Mesenchymal stem cell (in vitro differentiated cells and primary cell): Measurements from ENCODE around the gene FAM114A2.
"Not testable (repeated sequence)": the region's sequence is repeated elsewhere in the genome, so short reads cannot be mapped to it uniquely, and the experiment has no call there.

ENCODE experiments used
- DNase-seq: peaks from one replicate; pipeline ENCODE4 v3.0.0-alpha.2; 2013
- H2AFZ ChIP-seq: one replicate; pipeline ENCODE4 v1.6.1; 2013; ENCODE audit warnings: low read depth, mild to moderate bottlenecking, control low read depth, inconsistent platforms, low read length, moderate library complexity
- H2AK5ac ChIP-seq: 2 replicates; pipeline ENCODE4 v1.6.1; 2013; ENCODE audit warnings: low read length, moderate library complexity, mild to moderate bottlenecking, inconsistent platforms; ENCODE audit not compliant: severe bottlenecking
- H2BK120ac ChIP-seq: one replicate; pipeline ENCODE4 v1.6.1; 2013; ENCODE audit warnings: low read depth, mild to moderate bottlenecking, inconsistent platforms, low read length, moderate library complexity
- H2BK12ac ChIP-seq, 2 experiments: one replicate each; pipeline ENCODE4 v1.6.1; 2013; ENCODE audit warnings: inconsistent platforms in 2 of 2, low read length in 2 of 2, mild to moderate bottlenecking in 2 of 2, moderate library complexity in 2 of 2, control low read depth in 1 of 2
- H2BK15ac ChIP-seq: one replicate; pipeline ENCODE4 v1.6.1; 2013; ENCODE audit warnings: mild to moderate bottlenecking, low read depth, inconsistent platforms; ENCODE audit not compliant: poor library complexity, severe bottlenecking
- H2BK5ac ChIP-seq: 2 replicates; pipeline ENCODE4 v1.6.1; 2013; ENCODE audit warnings: low read depth, mild to moderate bottlenecking, low read length, control low read depth, inconsistent platforms; ENCODE audit not compliant: poor library complexity, severe bottlenecking
- H3K14ac ChIP-seq, 2 experiments: one replicate each; pipeline ENCODE4 v1.6.1; 2013; ENCODE audit warnings: inconsistent platforms in 2 of 2, low read length in 2 of 2, control low read depth in 1 of 2, mild to moderate bottlenecking in 1 of 2, moderate library complexity in 1 of 2
- H3K18ac ChIP-seq, 2 experiments: one replicate each; pipeline ENCODE4 v1.6.1; 2013; ENCODE audit warnings: inconsistent platforms in 2 of 2, low read length in 2 of 2, control low read depth in 1 of 2, low read depth in 1 of 2, mild to moderate bottlenecking in 1 of 2
- H3K23ac ChIP-seq, 2 experiments: one replicate each; pipeline ENCODE4 v1.6.1; 2013; ENCODE audit warnings: inconsistent platforms in 2 of 2, low read length in 2 of 2, mild to moderate bottlenecking in 2 of 2, moderate library complexity in 2 of 2, control low read depth in 1 of 2
- H3K27ac ChIP-seq: 2 replicates; pipeline ENCODE4 v1.5.1; 2013; ENCODE audit warnings: mild to moderate bottlenecking, moderate library complexity, low read length, control low read depth, inconsistent platforms; ENCODE audit not compliant: poor library complexity, severe bottlenecking
- H3K27me3 ChIP-seq, 2 experiments: 2 replicates each; pipeline versions ENCODE4 v1.6.1 to v1.7.0; 2013; ENCODE audit warnings: low read length in 2 of 2, mild to moderate bottlenecking in 2 of 2, moderate library complexity in 2 of 2, control low read depth in 1 of 2, inconsistent platforms in 1 of 2; ENCODE audit not compliant: control insufficient read depth in 1 of 2, insufficient read depth in 1 of 2
- H3K36me3 ChIP-seq, 2 experiments: 2 replicates each; pipeline versions ENCODE4 v1.6.1 to v1.7.0; 2013; ENCODE audit warnings: low read length in 2 of 2, control low read depth in 1 of 2, inconsistent platforms in 1 of 2, low read depth in 1 of 2, mild to moderate bottlenecking in 1 of 2; ENCODE audit not compliant: insufficient read depth in 2 of 2, control insufficient read depth in 1 of 2
- H3K4ac ChIP-seq, 2 experiments: one replicate each; pipeline ENCODE4 v1.6.1; 2013; ENCODE audit warnings: inconsistent platforms in 2 of 2, low read length in 2 of 2, mild to moderate bottlenecking in 2 of 2, moderate library complexity in 2 of 2, control low read depth in 1 of 2, low read depth in 1 of 2
- H3K4me1 ChIP-seq: 2 replicates; pipeline ENCODE4 v1.6.1; 2013; ENCODE audit warnings: low read depth, low read length, control low read depth; ENCODE audit not compliant: control insufficient read depth, insufficient read depth
- H3K4me2 ChIP-seq: 2 replicates; pipeline ENCODE4 v1.6.1; 2013; ENCODE audit warnings: low read length, mild to moderate bottlenecking, inconsistent platforms; ENCODE audit not compliant: poor library complexity, severe bottlenecking
- H3K4me3 ChIP-seq, 2 experiments: 2 replicates each; pipeline versions ENCODE4 v1.5.1 to v1.7.0; 2013; ENCODE audit warnings: low read length in 2 of 2, mild to moderate bottlenecking in 2 of 2, control low read depth in 1 of 2, low read depth in 1 of 2; ENCODE audit not compliant: insufficient read depth in 1 of 2
- H3K79me1 ChIP-seq: replicated peaks from 2 replicates; pipeline ENCODE4 v1.6.1; 2013; ENCODE audit warnings: mild to moderate bottlenecking, control low read depth, low read length, inconsistent platforms; ENCODE audit not compliant: poor library complexity, severe bottlenecking
- H3K9ac ChIP-seq: 2 replicates; pipeline ENCODE4 v1.7.0; 2013; ENCODE audit warnings: mild to moderate bottlenecking, low read length, moderate library complexity
- H3K9me3 ChIP-seq: 2 replicates; pipeline ENCODE4 v1.7.0; 2013; ENCODE audit warnings: mild to moderate bottlenecking, low read length; ENCODE audit not compliant: control insufficient read depth
- H4K8ac ChIP-seq: one replicate; pipeline ENCODE4 v1.6.1; 2013; ENCODE audit warnings: inconsistent platforms, mild to moderate bottlenecking, low read length, moderate library complexity
- H4K91ac ChIP-seq: one replicate; pipeline ENCODE4 v1.6.1; 2013; ENCODE audit warnings: mild to moderate bottlenecking, low read length, inconsistent platforms
- WGBS: methylation state at CpG from one replicate; pipeline ENCODE4 v1.1.7; 2013; ENCODE audit warnings: mixed read lengths; 5-methylcytosine and 5-hydroxymethylcytosine counted together

FAM114A2 gene

DNA sequence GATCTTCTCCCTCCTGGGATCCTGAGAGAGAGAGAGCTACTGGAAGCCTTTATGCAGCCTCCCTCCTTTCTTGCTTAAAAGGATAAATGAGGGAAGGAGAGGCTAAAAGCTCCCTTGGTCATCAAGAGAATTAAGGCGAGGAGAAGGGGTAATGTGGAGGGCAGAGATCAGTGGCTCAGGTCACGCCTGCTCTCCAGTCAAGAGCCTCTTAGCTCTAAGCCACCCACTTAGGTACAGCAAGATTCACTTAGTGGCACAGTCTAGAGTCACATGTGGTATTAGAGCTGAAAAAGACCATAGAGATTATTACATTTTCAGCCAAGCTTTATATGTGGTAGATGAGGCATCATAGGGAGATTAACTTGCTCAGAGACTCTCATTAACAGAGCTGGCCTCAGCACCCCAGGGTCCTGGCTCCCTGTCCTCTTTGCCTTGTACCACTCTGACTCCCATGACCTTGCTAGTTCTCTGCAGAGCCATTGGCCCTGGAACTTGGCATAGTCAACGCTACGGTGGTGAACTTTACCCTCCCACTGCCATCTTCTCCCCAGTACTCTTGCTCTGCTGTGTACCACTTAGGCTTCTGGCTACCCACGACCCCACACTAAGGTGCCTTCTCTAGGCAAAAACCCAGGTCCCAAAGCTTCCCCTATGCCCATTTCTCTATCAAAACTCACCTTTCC, 37.7 kb upstream of the FAM114A2 start:
- no peaks in the 10 kb centered on the region for H3K9me3 ChIP-seq
- H3K4me3 ChIP-seq: no peak overlapping the region
- H2AK5ac ChIP-seq: no peak overlapping the region
- WGBS: 82% methylated on average over 4 of the region's 5 CpGs
- H3K14ac ChIP-seq: no peak overlapping the region
- H2AFZ ChIP-seq: no peak overlapping the region
- H4K8ac ChIP-seq: no peak overlapping the region
- H3K4me1 ChIP-seq: no peaks in the 10 kb centered on the region
- no peak overlapping the region for H3K23ac ChIP-seq
- H4K91ac ChIP-seq: no peak overlapping the region
- no peak overlapping the region for H2BK15ac ChIP-seq
- no peak overlapping the region for H3K4ac ChIP-seq
- H3K27me3 ChIP-seq: peaks cover 11 to 38% of the 10 kb centered on the region in 2 experiments
- H3K9ac ChIP-seq: no peak overlapping the region
- DNase-seq: no peak
- H3K18ac ChIP-seq: no peak overlapping the region
- no peak overlapping the region for H3K4me2 ChIP-seq
- no peaks in the 10 kb centered on the region for H3K36me3 ChIP-seq
- no peak overlapping the region for H2BK5ac ChIP-seq
- H2BK120ac ChIP-seq: no peak overlapping the region
- no peak overlapping the region for H2BK12ac ChIP-seq
- H3K27ac ChIP-seq: no peak overlapping the region
- no peaks in the 10 kb centered on the region for H3K79me1 ChIP-seq

- H3K79me1 ChIP-seq: no peaks in the 10 kb centered on the region
- H2AFZ ChIP-seq: no peak overlapping the region
- H2BK15ac ChIP-seq: no peak overlapping the region
- H3K14ac ChIP-seq: no peak overlapping the region
- no peak overlapping the region for H2BK12ac ChIP-seq
- DNase-seq: peak; percentile 76
- H4K91ac ChIP-seq: no peak overlapping the region
- H2BK5ac ChIP-seq: no peak overlapping the region
- no peak overlapping the region for H3K18ac ChIP-seq
- WGBS: 48% methylated on average over 16 of the region's 18 CpGs
- H3K36me3 ChIP-seq: no peaks in the 10 kb centered on the region
- H3K4me3 ChIP-seq: no peak overlapping the region
- H3K23ac ChIP-seq: no peak overlapping the region
- no peak overlapping the region for H3K27ac ChIP-seq
- H3K4ac ChIP-seq: no peak overlapping the region
- H2AK5ac ChIP-seq: no peak overlapping the region
- no peak overlapping the region for H2BK120ac ChIP-seq
- no peak overlapping the region for H4K8ac ChIP-seq
- H3K9me3 ChIP-seq: no peaks in the 10 kb centered on the region
- peak overlapping the region; percentile 50 for H3K9ac ChIP-seq
- peaks cover 11 to 36% of the 10 kb centered on the region in 2 experiments for H3K27me3 ChIP-seq
- H3K4me2 ChIP-seq: no peak overlapping the region
- H3K4me1 ChIP-seq: no peaks in the 10 kb centered on the region
These were observed 33.9 kb upstream of the FAM114A2 start for GRCh38 chr5:154072414-154073171.

- Histone ChIP-seq H2BK120ac (no peak overlapping the region), H3K23ac (no peak overlapping the region), H3K4me2 (no peak overlapping the region), H2BK5ac (no peak overlapping the region), H3K4ac (no peak overlapping the region), H3K27me3 (peaks cover 10 to 30% of the 10 kb centered on the region in 2 experiments), H2BK15ac (no peak overlapping the region), H3K36me3 (no peaks in the 10 kb centered on the region), H3K4me1 (no peaks in the 10 kb centered on the region), H2AK5ac (no peak overlapping the region), H2BK12ac (no peak overlapping the region), H3K27ac (no peak overlapping the region), H3K9me3 (no peaks in the 10 kb centered on the region), H3K79me1 (no peaks in the 10 kb centered on the region), H3K18ac (no peak overlapping the region), H2AFZ (no peak overlapping the region), H3K14ac (no peak overlapping the region), H3K4me3 (no peak overlapping the region), H4K91ac (no peak overlapping the region), H4K8ac (peak overlapping the region; percentile 80), H3K9ac (peak overlapping the region; percentile 50)
- WGBS: 83% methylated on average over 2 of the region's 2 CpGs
- no peak for DNase-seq
These were observed 33.2 kb upstream of the FAM114A2 start for GRCh38 chr5:154071799-154072413.

DNA sequence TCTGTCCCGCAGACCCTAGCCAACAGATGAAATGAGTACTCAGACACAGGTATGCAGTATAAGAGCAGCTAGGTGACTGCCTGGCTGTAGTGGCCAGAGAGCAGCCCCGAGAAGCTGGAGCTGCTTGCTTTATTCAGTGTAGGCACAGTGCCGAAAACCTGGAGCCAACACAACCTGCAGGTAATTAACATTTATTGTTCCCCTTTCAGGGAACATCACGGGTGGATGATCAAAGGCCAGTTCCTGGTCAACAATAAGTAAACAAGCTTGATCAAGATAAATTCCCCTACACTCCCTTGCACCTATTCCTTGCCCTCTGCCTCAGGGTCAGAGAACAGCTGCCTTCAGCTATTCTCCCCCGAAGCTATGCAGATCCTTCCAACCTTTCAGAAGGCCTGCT, 31.1 kb upstream of the FAM114A2 start:
- H4K91ac ChIP-seq, H2AK5ac ChIP-seq, H3K18ac ChIP-seq, H3K79me1 ChIP-seq, H4K8ac ChIP-seq, H2AFZ ChIP-seq, H3K4me3 ChIP-seq, H3K4ac ChIP-seq, H2BK5ac ChIP-seq, H3K9ac ChIP-seq, H3K23ac ChIP-seq, H2BK15ac ChIP-seq, H2BK120ac ChIP-seq, H3K9me3 ChIP-seq, H3K4me1 ChIP-seq, H3K27ac ChIP-seq, DNase-seq, H3K14ac ChIP-seq, H3K4me2 ChIP-seq, H2BK12ac ChIP-seq, H3K36me3 ChIP-seq: not testable (repeated sequence)
- 78% methylated on average over 5 of the region's 5 CpGs for WGBS
- peaks cover 0 to 20% of the 10 kb centered on the region in 2 experiments for H3K27me3 ChIP-seq
